Measurements from ENCODE around the gene ARF3. TPM values are rescaled to one million over a fixed set of nuclear protein-coding genes. Genes with fewer than 3 reads are reported as not detected.

The ARF3 gene
- total and polyA plus RNA-seq, 2 donors = 25.1 to 78.6 TPM

DNA sequence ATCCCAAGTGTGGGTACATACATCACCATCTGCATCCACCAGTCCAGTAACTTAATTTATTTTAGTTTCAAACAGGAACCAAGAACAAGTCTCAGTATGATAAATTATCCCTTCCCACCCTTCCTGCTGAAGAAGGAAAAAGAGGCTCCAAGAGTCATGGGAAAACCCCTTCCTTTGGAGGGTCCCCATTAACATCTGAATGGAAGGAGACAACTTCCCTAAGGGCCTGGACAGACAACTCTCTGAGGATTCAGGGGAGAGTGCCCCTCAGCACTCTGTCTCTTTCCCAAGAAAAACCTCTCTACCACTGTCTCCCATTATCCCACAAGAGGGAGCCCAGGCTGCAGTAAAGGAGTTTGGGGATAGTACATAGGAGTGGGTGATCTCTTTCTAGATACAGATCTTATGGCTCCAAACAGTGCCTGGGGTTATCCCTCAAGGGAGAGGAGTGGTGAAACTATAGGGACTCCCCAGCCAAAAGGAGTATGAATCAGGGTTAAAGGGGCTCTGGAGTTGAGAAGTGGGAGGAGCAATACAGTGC is 8.1 kb upstream of the ARF3 start:
- H3K36me3 ChIP-seq (ENCODE audit: insufficient read depth) = no peaks in the 10 kb centered on the region
- H3K27ac ChIP-seq (ENCODE audit: low read depth) = no peak overlapping the region
- H3K4me1 ChIP-seq (ENCODE audit: insufficient read depth) = no peaks in the 10 kb centered on the region
- H3K4me3 ChIP-seq (ENCODE audit: low read depth, low read length) = no peak overlapping the region
- no peak for DNase-seq (ENCODE audit: extremely low spot score)

DNA sequence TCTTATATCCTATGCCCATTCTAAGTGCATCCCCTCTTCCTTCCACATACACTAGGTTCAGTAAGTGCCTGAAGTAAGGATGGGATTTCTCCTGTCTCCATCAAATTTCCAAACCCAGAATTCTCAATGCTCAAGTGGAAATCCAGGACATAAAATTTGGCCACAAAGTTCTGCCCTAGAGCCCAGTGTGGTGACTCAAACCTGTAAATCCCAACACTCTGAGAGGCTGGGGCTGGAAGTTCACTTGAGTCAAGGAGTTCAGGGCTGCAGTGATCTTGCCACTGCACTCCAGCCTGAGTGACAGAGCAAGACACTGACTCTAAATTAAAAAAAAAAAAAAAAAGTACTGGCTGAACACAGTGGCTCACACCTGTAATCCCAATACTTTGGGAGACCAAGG is 4.5 kb upstream of the ARF3 start:
- Histone ChIP-seq H3K4me1 (ENCODE audit: insufficient read depth) (no peaks in the 10 kb centered on the region), H3K27ac (ENCODE audit: low read depth) (no peak overlapping the region), H3K4me3 (ENCODE audit: low read depth, low read length) (no peak overlapping the region), H3K36me3 (ENCODE audit: insufficient read depth) (no peaks in the 10 kb centered on the region)
- DNase-seq (ENCODE audit: extremely low spot score) = no peak

DNA sequence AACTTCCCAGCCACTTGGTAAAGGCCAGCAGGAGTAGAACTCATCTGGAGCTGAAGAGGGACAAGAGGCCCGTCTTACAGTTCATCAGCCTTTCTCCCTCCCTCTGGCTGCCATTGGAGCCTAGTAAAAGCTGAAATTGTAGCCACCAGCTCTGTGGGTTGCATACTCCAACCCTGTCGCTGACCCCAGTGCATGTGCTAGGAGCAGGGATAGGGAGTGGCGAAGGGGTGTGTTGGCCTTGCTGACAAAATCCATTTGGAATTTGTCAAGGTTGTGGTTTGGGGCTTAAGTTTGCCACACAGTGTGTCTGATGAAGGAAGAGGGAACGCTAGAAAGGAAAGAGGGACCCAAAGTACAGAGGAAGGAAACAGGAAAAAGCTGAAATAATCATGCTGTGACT is 4.0 kb upstream of the ARF3 start:
- no peaks in the 10 kb centered on the region for H3K4me1 ChIP-seq (ENCODE audit: insufficient read depth)
- WGBS = 41% methylated on average over 4 of the region's 4 CpGs

DNA sequence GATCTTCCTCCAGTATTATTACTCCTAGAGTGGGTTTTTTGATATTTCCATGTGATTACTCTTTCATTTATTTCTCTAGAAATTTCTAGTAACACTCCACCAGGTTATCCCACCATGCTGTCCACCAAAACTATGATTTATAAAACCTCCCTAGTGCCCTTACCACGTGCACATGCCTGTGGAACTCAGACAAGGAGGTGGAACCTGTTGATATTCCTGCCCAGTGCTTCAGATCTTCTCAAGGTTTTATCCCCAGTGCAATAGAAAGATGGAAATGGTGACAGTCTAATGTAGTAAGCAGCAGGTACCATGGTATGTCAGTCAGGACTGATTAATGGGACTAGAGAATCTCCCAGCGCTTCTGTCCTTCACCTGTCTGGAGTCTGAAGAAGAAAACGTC is 3.5 kb upstream of the ARF3 start:
- H3K4me3 ChIP-seq (ENCODE audit: low read depth, low read length) = no peak overlapping the region
- WGBS = 64% methylated on average over 3 of the region's 3 CpGs
- no peaks in the 10 kb centered on the region for H3K4me1 ChIP-seq (ENCODE audit: insufficient read depth)
- DNase-seq (ENCODE audit: extremely low spot score) = no peak
- no peaks in the 10 kb centered on the region for H3K36me3 ChIP-seq (ENCODE audit: insufficient read depth)
- H3K27ac ChIP-seq (ENCODE audit: low read depth) = no peak overlapping the region

More for the DNA sequence above, 4.0 kb upstream of the ARF3 start:
- H3K27ac ChIP-seq (ENCODE audit: low read depth) = no peak overlapping the region
- H3K36me3 ChIP-seq (ENCODE audit: insufficient read depth) = no peaks in the 10 kb centered on the region
- DNase-seq (ENCODE audit: extremely low spot score) = no peak
- no peak overlapping the region for H3K4me3 ChIP-seq (ENCODE audit: low read depth, low read length)

DNA sequence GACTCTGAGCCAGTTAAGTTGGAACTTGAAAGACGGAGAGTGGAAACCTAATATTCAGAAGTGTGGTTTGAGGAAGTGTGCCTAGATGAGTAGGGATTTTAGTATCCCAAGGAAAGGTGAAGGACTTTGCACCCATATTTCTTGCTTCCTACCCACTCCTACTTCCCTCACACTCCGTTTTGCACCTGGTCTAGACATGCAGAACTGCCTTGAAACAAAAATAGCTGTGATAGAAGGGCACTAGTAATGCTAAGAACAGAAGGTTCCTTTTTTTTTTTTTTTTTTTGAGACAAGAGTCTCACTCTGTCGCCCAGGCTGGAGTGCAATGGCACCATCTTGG is 732 bp upstream of the ARF3 start:
- H3K4me1 ChIP-seq (ENCODE audit: insufficient read depth) = no peaks in the 10 kb centered on the region
- WGBS = 27% methylated on average over 3 of the region's 3 CpGs

DNA sequence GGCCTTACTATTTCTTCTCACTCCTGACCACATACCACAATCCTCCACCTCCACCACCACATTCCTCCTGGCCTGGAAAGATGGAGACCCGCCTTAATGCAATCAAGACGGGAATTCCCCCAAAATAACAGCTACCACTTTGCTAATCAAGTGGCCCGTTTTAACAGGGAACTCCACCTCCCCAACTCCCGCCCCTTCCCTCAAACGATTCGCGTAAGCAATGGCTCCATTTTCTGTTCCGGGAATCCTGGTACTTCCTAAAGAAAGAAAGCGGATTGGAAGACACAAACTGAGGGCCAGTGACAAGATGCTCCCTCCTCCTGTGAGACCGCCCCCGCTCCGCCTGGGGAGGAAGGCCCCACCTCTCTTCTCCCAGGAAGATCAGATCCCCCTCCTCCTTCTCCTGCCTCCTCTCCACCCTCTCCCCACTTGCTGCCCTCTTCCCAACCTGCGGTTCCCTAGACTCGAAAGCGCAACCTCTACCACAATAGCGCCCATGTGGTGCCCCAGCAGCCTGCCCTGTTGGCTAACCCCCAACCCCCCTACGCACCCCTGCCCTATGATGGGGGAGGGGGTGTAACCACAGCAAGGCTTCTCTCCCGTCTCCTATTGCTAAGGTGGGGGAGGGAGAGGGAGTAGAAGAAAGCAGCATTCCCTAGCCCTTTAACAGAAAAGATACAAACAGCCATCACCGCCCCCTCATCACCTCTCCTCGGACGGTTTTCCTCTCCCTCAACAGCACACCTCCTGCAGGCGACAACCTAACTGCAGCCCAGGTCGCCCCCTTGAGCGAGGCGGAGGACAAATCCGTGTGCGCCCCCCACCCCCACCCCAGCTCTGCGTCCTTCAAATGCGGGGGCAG is 777 bp downstream of the ARF3 start:
- under 1% methylated on average over 29 of the region's 29 CpGs for WGBS
- no peaks in the 10 kb centered on the region for H3K4me1 ChIP-seq (ENCODE audit: insufficient read depth)

More for the DNA sequence above, 732 bp upstream of the ARF3 start:
- Histone ChIP-seq H3K27ac (ENCODE audit: low read depth) (no peak overlapping the region), H3K4me3 (ENCODE audit: low read depth, low read length) (peak overlapping the region; percentile 91), H3K36me3 (ENCODE audit: insufficient read depth) (peaks cover 1% of the 10 kb centered on the region)
- no peak for DNase-seq (ENCODE audit: extremely low spot score)

DNA sequence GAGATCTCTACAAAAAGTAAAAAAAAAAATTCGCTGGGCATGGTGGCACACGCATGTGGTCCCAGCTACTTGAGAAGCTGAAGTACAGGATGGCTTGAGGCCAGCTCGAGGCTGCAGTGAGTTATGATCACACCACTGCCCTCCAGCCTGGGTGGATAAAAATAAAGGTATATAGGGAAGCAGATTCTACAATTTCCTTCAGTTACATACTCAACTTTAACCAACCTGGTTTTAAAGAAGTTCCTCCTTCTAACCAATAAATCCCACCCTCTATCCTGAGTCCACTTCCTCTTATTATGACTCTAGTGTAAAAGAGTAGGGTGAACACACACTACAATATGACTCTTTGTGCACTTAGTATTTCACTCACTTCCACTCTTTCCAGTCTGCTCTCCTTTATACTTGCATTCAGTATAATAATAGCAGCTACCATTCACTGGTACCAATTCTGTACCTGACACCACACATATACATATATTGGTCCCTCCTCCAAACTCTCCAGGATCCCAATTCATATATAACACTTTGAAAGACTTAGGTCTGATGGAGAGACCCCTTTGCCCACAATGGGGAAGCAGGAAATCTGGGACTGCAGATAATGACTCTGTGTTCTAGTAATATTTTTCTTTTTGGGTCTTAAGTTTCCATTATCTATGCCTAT is 2.3 kb downstream of the ARF3 start:
- 84% methylated on average over 3 of the region's 3 CpGs for WGBS
- H3K27ac ChIP-seq (ENCODE audit: low read depth) = no peak overlapping the region
- no peak for DNase-seq (ENCODE audit: extremely low spot score)
- H3K36me3 ChIP-seq (ENCODE audit: insufficient read depth) = peaks cover 1% of the 10 kb centered on the region
- no peak overlapping the region for H3K4me3 ChIP-seq (ENCODE audit: low read depth, low read length)
- H3K4me1 ChIP-seq (ENCODE audit: insufficient read depth) = no peaks in the 10 kb centered on the region

More for the DNA sequence above, 777 bp downstream of the ARF3 start:
- DNase-seq (ENCODE audit: extremely low spot score) = peak; percentile 90
- Histone ChIP-seq H3K27ac (ENCODE audit: low read depth) (peak overlapping the region; percentile 72), H3K36me3 (ENCODE audit: insufficient read depth) (peaks cover 1% of the 10 kb centered on the region), H3K4me3 (ENCODE audit: low read depth, low read length) (peak overlapping the region; percentile 91)

DNA sequence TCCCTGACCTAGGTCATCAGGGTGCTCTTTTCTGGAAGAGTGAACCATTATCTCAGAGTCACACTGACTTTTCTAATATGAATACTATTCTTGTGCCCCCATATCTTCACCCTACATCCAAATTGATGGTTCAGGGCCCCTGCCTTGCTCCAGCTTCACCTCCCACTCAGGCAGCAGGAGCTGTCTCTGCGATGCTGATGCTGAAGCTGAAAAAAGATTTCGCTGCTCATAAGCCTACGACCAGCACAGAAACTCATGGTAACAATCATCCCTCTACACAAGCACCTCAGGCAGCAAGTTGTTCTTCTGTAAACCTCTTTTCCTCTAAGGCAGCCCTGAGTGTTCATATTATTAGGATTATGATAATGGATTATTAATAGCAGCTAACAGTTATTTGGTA is 3.2 kb downstream of the ARF3 start:
- Histone ChIP-seq H3K36me3 (ENCODE audit: insufficient read depth) (peaks cover 1% of the 10 kb centered on the region), H3K4me3 (ENCODE audit: low read depth, low read length) (no peak overlapping the region), H3K4me1 (ENCODE audit: insufficient read depth) (no peaks in the 10 kb centered on the region), H3K27ac (ENCODE audit: low read depth) (no peak overlapping the region)
- 97% methylated on average over 3 of the region's 3 CpGs for WGBS
- no peak for DNase-seq (ENCODE audit: extremely low spot score)

DNA sequence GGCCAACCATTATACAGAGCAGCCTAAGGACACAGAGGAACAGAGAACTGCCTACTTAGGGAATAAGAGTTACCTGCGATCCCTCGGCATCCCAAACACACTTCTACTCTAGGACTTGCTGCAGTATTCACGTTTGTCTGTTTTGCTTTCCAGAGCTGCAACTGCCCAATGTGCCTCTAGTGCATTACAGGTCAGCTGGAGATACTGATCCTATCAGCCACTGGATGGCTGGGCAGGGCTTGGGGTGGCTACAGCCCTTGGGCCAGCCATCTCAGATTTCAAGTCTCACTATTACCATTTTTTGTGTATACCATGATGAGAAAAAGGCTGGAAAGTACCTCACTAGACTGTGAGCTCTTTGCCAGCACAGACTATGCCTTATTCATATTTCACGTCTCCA is 4.6 kb downstream of the ARF3 start:
- 90% methylated on average over 4 of the region's 4 CpGs for WGBS
- no peak overlapping the region for H3K4me3 ChIP-seq (ENCODE audit: low read depth, low read length)
- H3K27ac ChIP-seq (ENCODE audit: low read depth) = no peak overlapping the region
- no peak for DNase-seq (ENCODE audit: extremely low spot score)
- H3K36me3 ChIP-seq (ENCODE audit: insufficient read depth) = peaks cover 1% of the 10 kb centered on the region
- no peaks in the 10 kb centered on the region for H3K4me1 ChIP-seq (ENCODE audit: insufficient read depth)

DNA sequence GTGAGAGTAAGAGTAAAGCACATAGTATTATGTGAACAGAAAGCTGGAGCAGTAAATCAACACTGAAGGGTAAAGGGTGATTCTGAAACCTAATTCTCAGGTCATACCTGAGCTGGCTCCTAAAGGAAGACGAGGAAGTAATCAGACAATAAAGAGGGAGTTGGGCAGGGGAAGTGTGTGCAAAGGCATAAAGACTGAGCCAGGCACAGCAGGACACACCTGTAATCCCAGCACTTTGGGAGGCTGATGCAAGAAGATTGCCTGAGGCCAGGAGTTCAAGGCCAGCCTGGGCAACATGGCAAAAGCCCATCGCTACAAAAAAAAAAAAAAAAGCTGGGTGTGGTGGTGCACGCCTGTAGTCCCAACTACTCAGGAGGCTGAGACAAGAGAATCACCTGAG is 9.6 kb downstream of the ARF3 start:
- H3K27ac ChIP-seq (ENCODE audit: low read depth) = no peak overlapping the region
- no peak for DNase-seq (ENCODE audit: extremely low spot score)
- 91% methylated on average over 3 of the region's 3 CpGs for WGBS
- H3K4me1 ChIP-seq (ENCODE audit: insufficient read depth) = no peaks in the 10 kb centered on the region
- no peak overlapping the region for H3K4me3 ChIP-seq (ENCODE audit: low read depth, low read length)
- H3K36me3 ChIP-seq (ENCODE audit: insufficient read depth) = peaks cover 2% of the 10 kb centered on the region

DNA sequence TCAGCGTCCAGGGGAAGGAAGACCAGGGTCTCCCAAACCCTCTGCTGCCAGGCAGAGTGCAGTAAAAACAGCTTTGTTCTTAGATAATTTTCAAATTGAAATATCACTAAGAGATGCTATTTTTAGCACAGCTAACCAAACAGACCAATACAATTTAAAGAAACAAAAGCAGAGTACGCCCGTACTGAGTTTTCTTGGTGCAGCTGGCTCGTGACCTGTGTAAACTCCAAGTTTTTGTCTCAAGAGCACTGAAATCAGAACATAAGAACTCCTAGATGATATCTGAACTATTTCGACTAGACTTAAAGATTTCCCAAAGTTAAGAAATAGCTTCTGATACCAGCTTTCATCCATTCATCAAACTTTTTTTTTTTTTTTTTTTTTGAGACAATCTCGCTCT is 10.3 kb downstream of the ARF3 start:
- no peak overlapping the region for H3K4me3 ChIP-seq (ENCODE audit: low read depth, low read length)
- no peak for DNase-seq (ENCODE audit: extremely low spot score)
- H3K4me1 ChIP-seq (ENCODE audit: insufficient read depth) = no peaks in the 10 kb centered on the region
- WGBS = 79% methylated on average over 6 of the region's 6 CpGs
- no peak overlapping the region for H3K27ac ChIP-seq (ENCODE audit: low read depth)
- peaks cover 2% of the 10 kb centered on the region for H3K36me3 ChIP-seq (ENCODE audit: insufficient read depth)

DNA sequence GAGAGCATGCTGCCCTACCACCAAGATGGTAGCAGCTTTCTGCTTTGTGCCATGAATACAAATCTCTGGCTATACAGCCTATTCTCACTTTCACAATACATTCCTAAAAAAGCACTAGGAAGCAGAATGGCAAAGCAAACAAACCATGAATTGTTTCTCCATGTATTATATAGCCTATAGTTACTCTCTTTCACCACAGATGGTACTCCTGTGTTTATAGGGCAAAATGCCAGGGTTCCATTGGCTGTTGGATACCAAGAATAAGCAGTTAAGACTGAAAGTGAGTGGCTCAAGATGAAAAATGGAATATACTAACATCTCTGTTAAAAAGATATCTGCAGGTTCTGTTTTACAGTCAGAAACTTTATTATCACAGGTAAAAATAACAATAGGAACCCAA is 11.1 kb downstream of the ARF3 start:
- Histone ChIP-seq H3K4me3 (ENCODE audit: low read depth, low read length) (no peak overlapping the region), H3K36me3 (ENCODE audit: insufficient read depth) (peaks cover 2% of the 10 kb centered on the region), H3K4me1 (ENCODE audit: insufficient read depth) (no peaks in the 10 kb centered on the region), H3K27ac (ENCODE audit: low read depth) (no peak overlapping the region)
- no peak for DNase-seq (ENCODE audit: extremely low spot score)

DNA sequence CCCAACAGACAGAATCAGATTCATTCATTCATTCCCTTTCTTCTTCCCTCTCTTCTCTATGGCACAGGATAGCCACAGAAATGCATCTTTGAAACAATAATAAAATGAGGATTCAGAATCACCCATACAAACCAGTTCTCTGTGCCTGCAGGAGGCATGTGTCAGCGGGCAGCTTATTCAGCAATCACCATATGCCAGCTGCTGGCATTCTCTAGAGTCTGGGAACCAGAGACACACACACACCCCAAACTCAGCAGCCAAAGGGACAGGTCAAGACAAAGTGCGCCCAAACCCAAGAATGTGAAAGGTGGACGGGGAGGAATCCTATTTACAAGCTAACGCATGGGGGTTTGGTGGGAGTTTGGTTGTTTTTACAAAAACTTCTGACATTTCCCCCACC is 14.1 kb downstream of the ARF3 start:
- H3K36me3 ChIP-seq (ENCODE audit: insufficient read depth) = peaks cover 2% of the 10 kb centered on the region
- 90% methylated on average over 4 of the region's 4 CpGs for WGBS
- H3K27ac ChIP-seq (ENCODE audit: low read depth) = no peak overlapping the region
- H3K4me3 ChIP-seq (ENCODE audit: low read depth, low read length) = no peak overlapping the region
- DNase-seq (ENCODE audit: extremely low spot score) = no peak
- H3K4me1 ChIP-seq (ENCODE audit: insufficient read depth) = no peaks in the 10 kb centered on the region

DNA sequence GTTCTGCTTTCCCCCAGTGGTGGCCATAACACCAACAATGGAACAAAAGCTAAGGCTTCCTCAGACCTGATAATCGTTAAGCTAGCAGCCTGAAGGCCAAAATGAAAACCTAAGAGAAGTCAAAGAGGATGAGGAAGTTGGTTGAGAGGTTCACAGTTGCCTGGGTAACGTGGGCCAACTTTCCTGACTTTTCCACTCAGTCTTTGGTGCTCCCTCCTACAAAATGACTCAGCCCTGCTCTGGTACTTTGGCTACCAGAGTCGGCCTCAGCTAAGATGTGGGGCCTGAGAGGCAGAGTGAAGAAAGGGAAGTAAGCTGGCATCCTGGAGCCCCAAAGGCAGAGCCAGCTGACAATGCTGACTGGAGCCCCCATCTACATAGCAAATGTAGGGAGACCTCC is 17.1 kb downstream of the ARF3 start:
- 83% methylated on average over 3 of the region's 3 CpGs for WGBS
- DNase-seq (ENCODE audit: extremely low spot score) = no peak
- Histone ChIP-seq H3K27ac (ENCODE audit: low read depth) (no peak overlapping the region), H3K4me1 (ENCODE audit: insufficient read depth) (no peaks in the 10 kb centered on the region), H3K36me3 (ENCODE audit: insufficient read depth) (peaks cover 2% of the 10 kb centered on the region), H3K4me3 (ENCODE audit: low read depth, low read length) (no peak overlapping the region)

Measured in urinary bladder (tissue), 4 donors.